Activated naive CD4-positive, alpha-beta T cell treated with anti-CD3 and anti-CD28 coated beads, Interleukin-2, amount 50 U/mL, for 16 hours (primary cell): ENCODE results near the gene PLAC8L1.

ENCODE experiments used
- DNase-seq: peaks from one replicate; pipeline ENCODE4 v3.0.0-alpha.2; 2020

Gene PLAC8L1

DNA sequence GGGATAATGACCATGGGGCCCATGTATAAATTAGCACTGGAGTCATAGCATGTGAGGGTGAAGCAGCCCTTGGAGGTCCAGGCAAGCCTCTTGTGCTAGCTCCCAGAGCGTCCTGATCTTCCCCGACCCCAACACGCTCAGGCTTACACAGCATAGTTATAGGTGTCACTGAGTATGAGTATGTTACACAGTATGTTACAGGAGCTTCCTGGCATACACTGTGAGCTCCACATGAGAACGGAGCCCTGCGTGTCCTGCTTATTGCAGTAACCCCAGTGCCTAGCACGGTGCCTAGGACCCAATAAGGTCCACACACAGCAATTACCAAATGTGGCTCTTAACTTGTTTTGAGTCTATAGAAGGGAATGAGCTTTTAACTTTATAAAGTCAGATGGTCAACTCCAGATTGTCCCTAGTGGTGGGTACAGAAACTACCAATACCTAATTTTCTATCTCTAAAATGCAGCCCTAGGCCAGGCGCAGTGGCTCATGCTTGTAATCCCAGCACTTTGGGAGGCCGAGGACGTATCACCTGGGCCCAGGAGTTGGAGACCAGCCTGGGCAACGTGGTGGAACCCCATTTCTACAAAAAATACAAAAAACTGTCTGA, 64.1 kb downstream of the PLAC8L1 start:
- no peak for DNase-seq

DNA sequence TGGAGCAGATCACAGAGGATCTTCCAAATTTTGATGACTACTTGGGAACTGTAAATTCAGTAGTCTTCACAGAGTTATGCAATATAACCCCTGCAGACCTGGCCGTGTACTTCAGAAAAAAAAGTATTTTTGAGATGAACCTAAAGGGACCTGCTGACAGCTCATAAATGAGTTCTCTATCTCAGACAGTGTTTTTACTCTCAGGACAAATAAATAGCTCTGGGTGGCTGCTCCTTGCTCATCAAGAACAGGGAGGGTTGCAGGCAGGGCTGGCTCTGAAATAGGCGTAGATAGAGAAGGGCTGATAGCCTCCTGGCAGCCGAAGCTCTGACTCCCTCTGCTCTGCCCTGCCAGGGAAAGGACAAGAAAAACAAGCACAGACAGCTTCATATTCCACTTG, 64.8 kb downstream of the PLAC8L1 start:
- DNase-seq = no peak

DNA sequence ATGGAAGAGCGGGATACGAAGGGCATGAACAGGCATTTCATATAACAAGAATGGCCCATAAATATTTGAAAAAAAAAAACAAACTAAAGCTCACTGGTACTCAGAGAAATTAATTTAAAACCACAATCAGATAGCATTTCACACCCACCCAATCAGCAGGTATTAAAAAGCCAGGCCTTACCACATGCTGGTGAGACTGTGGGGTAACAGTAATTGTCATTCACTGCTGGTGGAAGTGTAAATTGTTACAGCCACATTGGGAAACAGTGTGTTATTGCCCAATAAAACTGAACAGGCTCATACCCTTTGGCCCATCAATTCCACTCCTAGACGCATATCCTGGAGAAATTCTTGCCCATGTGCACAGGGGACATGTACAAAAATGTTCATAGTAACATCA, 66.0 kb downstream of the PLAC8L1 start:
- DNase-seq = no peak

DNA sequence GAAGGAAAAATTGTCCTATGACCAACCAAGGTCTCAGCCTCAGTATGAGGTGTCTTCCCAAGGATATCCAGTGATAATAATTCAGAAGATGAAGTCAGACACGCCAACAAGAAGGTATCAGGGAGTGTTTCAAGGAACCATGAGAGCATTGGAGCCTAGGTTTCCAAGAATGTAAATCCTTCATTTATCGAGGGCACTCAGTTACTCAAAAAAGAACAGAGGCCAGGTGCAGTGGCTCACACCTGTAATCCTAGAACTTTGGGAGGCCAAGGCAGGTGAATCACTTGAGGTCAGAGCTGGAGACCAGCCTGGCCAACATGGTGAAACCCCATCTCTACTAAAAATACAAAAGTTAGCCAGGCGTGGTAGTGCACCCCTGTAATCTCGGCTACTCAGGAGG, 70.8 kb downstream of the PLAC8L1 start:
- DNase-seq = no peak
